GM19238 (cell line): ENCODE measurements around the gene HOXD9.

ENCODE experiments used
- DNase-seq: peaks from one replicate; pipeline ENCODE4 v3.0.0; 2011; ENCODE audit warnings: low spot score; ENCODE audit not compliant: insufficient read length

HOXD9 gene

GRCh38 chr2:176165370-176166050 lies 43.0 kb downstream of the HOXD9 start:
- no peak for DNase-seq

DNA sequence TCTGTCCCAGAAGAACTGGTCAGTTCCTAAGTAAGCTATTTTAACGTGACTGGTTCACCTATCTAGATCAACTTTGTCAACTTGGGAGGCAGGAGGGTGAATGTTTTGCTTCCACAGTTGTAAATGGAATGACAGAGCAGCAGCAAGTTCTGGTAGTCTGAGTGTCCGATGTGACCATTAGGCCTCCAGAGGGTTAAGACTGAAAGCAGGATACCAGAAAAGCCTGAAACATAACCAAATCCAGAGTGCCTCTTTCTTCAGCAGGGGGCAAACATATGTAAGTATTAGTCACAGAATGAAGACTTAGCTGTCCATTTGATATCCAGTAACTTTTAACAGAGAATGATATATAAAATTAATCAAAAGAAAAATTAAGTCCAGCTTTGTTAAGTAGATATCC lies 43.8 kb downstream of the HOXD9 start:
- DNase-seq, result no peak

GRCh38 chr2:176167398-176167797 lies 44.9 kb downstream of the HOXD9 start:
- no peak for DNase-seq

DNA sequence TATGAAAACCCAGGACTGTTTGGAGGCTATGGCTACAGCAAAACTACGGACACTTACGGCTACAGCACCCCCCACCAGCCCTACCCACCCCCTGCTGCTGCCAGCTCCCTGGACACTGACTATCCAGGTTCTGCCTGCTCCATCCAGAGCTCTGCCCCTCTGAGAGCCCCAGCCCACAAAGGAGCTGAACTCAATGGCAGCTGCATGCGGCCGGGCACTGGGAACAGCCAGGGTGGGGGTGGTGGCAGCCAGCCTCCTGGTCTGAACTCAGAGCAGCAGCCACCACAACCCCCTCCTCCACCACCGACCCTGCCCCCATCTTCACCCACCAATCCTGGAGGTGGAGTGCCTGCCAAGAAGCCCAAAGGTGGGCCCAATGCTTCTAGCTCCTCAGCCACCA lies 46.7 kb downstream of the HOXD9 start:
- DNase-seq, result no peak

- DNase-seq, result no peak
Observed at GRCh38 chr2:176169711-176170110, 47.2 kb downstream of the HOXD9 start.

DNA sequence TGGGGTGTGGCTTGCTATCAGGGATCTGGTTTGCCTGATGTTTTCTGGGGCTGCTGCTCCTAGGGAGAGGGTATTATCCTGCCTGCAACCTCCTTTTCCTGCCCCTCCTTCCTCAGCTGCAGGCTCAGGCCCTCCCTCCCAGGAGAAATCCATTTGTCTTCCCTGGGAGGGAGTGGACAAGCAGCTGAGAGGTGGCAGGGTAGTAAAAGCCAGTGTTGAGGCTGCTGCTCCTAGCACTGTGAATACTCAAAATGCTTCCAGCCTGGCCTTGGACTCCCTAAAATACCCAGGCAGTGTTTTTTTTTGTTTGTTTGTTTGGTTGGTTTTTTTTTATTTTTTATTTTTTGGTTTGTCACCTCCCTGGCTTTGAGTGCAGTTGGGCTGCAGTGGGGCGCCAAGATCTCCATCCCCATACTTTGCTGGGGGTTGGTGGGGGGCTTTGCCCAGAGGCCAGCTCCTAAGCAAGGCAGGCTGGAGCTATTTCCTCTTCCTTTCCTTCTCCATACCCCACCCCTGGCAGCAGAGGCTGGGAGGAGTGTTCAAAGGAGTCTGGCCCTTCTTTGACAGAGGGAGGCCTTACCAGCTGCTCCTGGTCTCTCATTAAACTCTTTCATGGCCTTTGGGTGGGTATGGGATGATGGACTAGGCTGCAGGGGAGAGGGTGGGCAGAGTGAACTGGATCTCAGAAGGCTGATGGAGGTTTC lies 48.2 kb downstream of the HOXD9 start:
- DNase-seq, result no peak

DNA sequence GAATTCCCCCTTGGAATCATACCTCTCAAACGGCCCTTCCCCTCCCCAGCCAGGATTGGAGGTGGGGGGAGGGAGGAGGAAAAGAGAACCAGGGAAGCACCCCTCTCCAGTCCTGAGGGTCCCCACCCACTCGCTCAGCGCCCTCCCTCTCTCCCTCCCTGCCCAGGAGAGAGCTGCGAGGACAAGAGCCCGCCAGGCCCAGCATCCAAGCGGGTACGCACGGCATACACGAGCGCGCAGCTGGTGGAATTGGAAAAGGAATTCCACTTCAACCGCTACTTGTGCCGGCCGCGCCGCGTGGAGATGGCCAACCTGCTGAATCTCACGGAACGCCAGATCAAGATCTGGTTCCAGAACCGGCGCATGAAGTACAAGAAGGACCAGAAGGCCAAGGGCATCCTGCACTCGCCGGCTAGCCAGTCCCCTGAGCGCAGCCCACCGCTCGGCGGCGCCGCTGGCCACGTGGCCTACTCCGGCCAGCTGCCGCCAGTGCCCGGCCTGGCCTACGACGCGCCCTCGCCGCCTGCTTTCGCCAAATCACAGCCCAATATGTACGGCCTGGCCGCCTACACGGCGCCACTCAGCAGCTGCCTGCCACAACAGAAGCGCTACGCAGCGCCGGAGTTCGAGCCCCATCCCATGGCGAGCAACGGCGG lies 49.0 kb downstream of the HOXD9 start:
- no peak for DNase-seq

DNA sequence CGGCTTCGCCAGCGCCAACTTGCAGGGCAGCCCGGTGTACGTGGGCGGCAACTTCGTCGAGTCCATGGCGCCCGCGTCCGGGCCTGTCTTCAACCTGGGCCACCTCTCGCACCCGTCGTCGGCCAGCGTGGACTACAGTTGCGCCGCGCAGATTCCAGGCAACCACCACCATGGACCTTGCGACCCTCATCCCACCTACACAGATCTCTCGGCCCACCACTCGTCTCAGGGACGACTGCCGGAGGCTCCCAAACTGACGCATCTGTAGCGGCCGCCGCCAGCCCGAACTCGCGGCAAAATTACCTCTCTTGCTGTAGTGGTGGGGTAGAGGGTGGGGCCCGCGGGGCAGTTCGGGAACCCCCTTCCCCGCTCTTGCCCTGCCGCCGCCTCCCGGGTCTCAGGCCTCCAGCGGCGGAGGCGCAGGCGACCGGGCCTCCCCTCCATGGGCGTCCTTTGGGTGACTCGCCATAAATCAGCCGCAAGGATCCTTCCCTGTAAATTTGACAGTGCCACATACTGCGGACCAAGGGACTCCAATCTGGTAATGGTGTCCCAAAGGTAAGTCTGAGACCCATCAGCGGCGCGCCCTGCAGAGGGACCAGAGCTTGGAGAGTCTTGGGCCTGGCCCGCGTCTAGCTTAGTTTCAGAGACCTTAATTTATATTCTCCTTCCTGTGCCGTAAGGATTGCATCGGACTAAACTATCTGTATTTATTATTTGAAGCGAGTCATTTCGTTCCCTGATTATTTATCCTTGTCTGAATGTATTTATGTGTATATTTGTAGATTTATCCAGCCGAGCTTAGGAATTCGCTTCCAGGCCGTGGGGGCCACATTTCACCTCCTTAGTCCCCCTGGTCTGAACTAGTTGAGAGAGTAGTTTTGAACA lies 49.7 kb downstream of the HOXD9 start:
- DNase-seq, result no peak

DNA sequence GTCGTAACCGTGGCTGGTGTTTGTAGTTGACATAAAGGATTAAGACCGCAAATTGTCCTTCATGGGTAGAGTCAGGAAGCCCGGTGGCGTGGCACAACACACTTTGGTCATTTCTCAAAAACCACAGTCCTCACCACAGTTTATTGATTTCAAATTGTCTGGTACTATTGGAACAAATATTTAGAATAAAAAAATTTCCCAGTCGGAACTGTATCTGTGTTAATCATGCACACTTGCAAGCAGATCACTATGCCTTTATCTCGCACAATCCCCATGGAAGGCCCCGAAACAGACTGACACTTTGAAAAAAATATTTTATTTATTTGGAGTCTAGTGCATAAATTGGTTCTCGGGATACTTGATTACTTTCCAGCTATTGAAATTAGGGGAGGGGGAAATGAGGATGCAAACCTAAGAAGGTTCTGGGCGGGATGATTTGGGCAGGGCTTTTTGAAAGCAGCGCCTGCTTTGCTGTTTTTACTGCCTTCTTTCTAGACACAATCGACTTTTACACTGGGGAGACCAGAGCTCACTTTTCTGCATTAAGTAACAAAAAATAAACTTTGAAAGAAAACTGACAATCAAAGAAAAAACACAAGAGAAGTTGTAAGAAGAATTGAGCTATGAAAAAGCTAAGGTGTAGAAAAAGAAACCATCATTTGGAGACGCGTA lies 50.5 kb downstream of the HOXD9 start:
- DNase-seq, result no peak

GRCh38 chr2:176173567-176174381 lies 51.3 kb downstream of the HOXD9 start:
- DNase-seq, result no peak

GRCh38 chr2:176174382-176174823 lies 51.9 kb downstream of the HOXD9 start:
- no peak for DNase-seq
